Measurements from ENCODE around the gene TCF12. TPM values are rescaled to one million over a fixed set of nuclear protein-coding genes. Genes with fewer than 3 reads are reported as not detected.

The TCF12 gene
- total RNA-seq, 1 donor from 2014 or later: 78.5 TPM

GRCh38 chr15:57223345-57223744, 304.9 kb downstream of the TCF12 start:
- no peak for DNase-seq

- no peak for DNase-seq
Measured at GRCh38 chr15:57223887-57224286, 305.4 kb downstream of the TCF12 start.

- DNase-seq: no peak
Measured at GRCh38 chr15:57224664-57225063, 306.2 kb downstream of the TCF12 start.

GRCh38 chr15:57227166-57227565, 308.7 kb downstream of the TCF12 start:
- DNase-seq: no peak

- no peak for DNase-seq
Measured at GRCh38 chr15:57227899-57228298, 309.5 kb downstream of the TCF12 start.

- DNase-seq: no peak
Measured at GRCh38 chr15:57228395-57228794, 310.0 kb downstream of the TCF12 start.

- no peak for DNase-seq
Measured at GRCh38 chr15:57229051-57229450, 310.6 kb downstream of the TCF12 start.

- no peak for DNase-seq
Measured at GRCh38 chr15:57231559-57231958, 313.1 kb downstream of the TCF12 start.

- no peak for DNase-seq
Measured at GRCh38 chr15:57234156-57234555, 315.7 kb downstream of the TCF12 start.

GRCh38 chr15:57235186-57235585, 316.7 kb downstream of the TCF12 start:
- no peak for DNase-seq

- DNase-seq: peak; percentile 54
Measured at GRCh38 chr15:57235873-57236272, 317.4 kb downstream of the TCF12 start.

GRCh38 chr15:57236561-57237300, 318.3 kb downstream of the TCF12 start:
- DNase-seq: no peak

GRCh38 chr15:57237301-57237642, 318.8 kb downstream of the TCF12 start:
- no peak for DNase-seq

- no peak for DNase-seq
Measured at GRCh38 chr15:57237676-57238075, 319.2 kb downstream of the TCF12 start.

GRCh38 chr15:57245130-57245529, 326.7 kb downstream of the TCF12 start:
- peak; percentile 10 for DNase-seq

GRCh38 chr15:57245714-57246113, 327.3 kb downstream of the TCF12 start:
- no peak for DNase-seq

- DNase-seq: no peak
Measured at GRCh38 chr15:57248074-57248473, 329.6 kb downstream of the TCF12 start.

GRCh38 chr15:57251308-57251707, 332.9 kb downstream of the TCF12 start:
- DNase-seq: no peak

GRCh38 chr15:57251941-57252340, 333.5 kb downstream of the TCF12 start:
- no peak for DNase-seq

GRCh38 chr15:57253082-57253481, 334.6 kb downstream of the TCF12 start:
- DNase-seq: no peak

- no peak for DNase-seq
Measured at GRCh38 chr15:57253500-57253899, 335.1 kb downstream of the TCF12 start.

GRCh38 chr15:57255751-57256341, 337.4 kb downstream of the TCF12 start:
- DNase-seq: no peak

- no peak for DNase-seq
Measured at GRCh38 chr15:57256939-57257338, 338.5 kb downstream of the TCF12 start.

- DNase-seq: no peak
Measured at GRCh38 chr15:57259568-57260040, 341.2 kb downstream of the TCF12 start.

- DNase-seq: no peak
Measured at GRCh38 chr15:57263520-57263919, 345.1 kb downstream of the TCF12 start.
